Stimulated activated CD4-positive, alpha-beta T cell treated with anti-CD3 and anti-CD28 coated beads, Interleukin-2, amount 100 ng/mL, for 48 hours (primary cell): Measurements from ENCODE around the gene OR52I2.
A peak's percentile ranks its signal among the peaks of the same experiment; 100 is the strongest.

Experiments used
- DNase-seq, 2 donors: peaks; one replicate each; pipeline ENCODE4 v3.0.0-alpha.2; 2020

OR52I2 gene

GRCh38 chr11:4581443-4581842 is at the start of gene OR52I2:
Gene OR52I2, plus strand, starts transcription at chr11:4581743.
- DNase-seq: no peak

- DNase-seq: peak; percentile 38 to 55
These were observed 41.8 kb upstream of the OR52I2 start for GRCh38 chr11:4539603-4540219.

- no peak for DNase-seq
These were observed 40.5 kb upstream of the OR52I2 start for GRCh38 chr11:4541071-4541470.

GRCh38 chr11:4543561-4543960 is 38.0 kb upstream of the OR52I2 start:
- no peak for DNase-seq

GRCh38 chr11:4544891-4545290 is 36.7 kb upstream of the OR52I2 start, which contains the start of gene OR52M1:
Gene OR52M1, plus strand, starts transcription at chr11:4545191. Its CDS starts 0 bp downstream, at chr11:4545191.
- no peak for DNase-seq

GRCh38 chr11:4546878-4547277 is 34.7 kb upstream of the OR52I2 start:
- no peak for DNase-seq

- no peak for DNase-seq
These were observed 34.1 kb upstream of the OR52I2 start for GRCh38 chr11:4547416-4547815.

- no peak for DNase-seq
These were observed 30.1 kb upstream of the OR52I2 start for GRCh38 chr11:4551346-4551979.

GRCh38 chr11:4559527-4560440 is 21.8 kb upstream of the OR52I2 start:
- no peak for DNase-seq

- no peak for DNase-seq
These were observed 21.1 kb upstream of the OR52I2 start for GRCh38 chr11:4560467-4560866.

- no peak for DNase-seq
These were observed 16.2 kb upstream of the OR52I2 start for GRCh38 chr11:4565371-4565770.

GRCh38 chr11:4569075-4569474 is 12.5 kb upstream of the OR52I2 start:
- no peak for DNase-seq

GRCh38 chr11:4576880-4577279 is 4.7 kb upstream of the OR52I2 start:
- DNase-seq: no peak

- no peak for DNase-seq
These were observed 3.8 kb upstream of the OR52I2 start for GRCh38 chr11:4577761-4578160.

GRCh38 chr11:4578624-4579023 is 2.9 kb upstream of the OR52I2 start:
- DNase-seq: no peak

GRCh38 chr11:4580124-4580523 is 1.4 kb upstream of the OR52I2 start:
- DNase-seq: no peak

- no peak for DNase-seq
These were observed 7.5 kb downstream of the OR52I2 start for GRCh38 chr11:4589017-4589416.

GRCh38 chr11:4593739-4594138 is 12.2 kb downstream of the OR52I2 start, which contains the start of gene OR52I1:
Gene OR52I1, plus strand, starts transcription at chr11:4594039. Its CDS starts 0 bp downstream, at chr11:4594039.
- DNase-seq: no peak

GRCh38 chr11:4605057-4605456 is 23.5 kb downstream of the OR52I2 start:
- DNase-seq: no peak

- no peak for DNase-seq
These were observed 24.9 kb downstream of the OR52I2 start for GRCh38 chr11:4606231-4607015.

- DNase-seq: no peak
These were observed 25.6 kb downstream of the OR52I2 start for GRCh38 chr11:4607096-4607495.

- peak; percentile 87 to 89 for DNase-seq
These were observed 26.5 kb downstream of the OR52I2 start, which contains the start of gene TRIM68 for GRCh38 chr11:4607781-4608666. Gene TRIM68, minus strand, starts transcription at chr11:4608231. Its CDS starts 2,727 bp downstream, at chr11:4605504.
